ENCODE measurements around the gene ESPL1.
A peak's percentile ranks its signal among the peaks of the same experiment; 100 is the strongest.

Gene ESPL1

GRCh38 chr12:53253298-53253697 lies 14.8 kb upstream of the ESPL1 start:
- H3K27ac ChIP-seq: peak overlapping the region; percentile 93
- no peak for TF ChIP-seq ZFX (IDR thresholded peaks at IDR 0.05)
- TF ChIP-seq CTCF (conservative IDR thresholded peaks at IDR 0.05): no peak

DNA sequence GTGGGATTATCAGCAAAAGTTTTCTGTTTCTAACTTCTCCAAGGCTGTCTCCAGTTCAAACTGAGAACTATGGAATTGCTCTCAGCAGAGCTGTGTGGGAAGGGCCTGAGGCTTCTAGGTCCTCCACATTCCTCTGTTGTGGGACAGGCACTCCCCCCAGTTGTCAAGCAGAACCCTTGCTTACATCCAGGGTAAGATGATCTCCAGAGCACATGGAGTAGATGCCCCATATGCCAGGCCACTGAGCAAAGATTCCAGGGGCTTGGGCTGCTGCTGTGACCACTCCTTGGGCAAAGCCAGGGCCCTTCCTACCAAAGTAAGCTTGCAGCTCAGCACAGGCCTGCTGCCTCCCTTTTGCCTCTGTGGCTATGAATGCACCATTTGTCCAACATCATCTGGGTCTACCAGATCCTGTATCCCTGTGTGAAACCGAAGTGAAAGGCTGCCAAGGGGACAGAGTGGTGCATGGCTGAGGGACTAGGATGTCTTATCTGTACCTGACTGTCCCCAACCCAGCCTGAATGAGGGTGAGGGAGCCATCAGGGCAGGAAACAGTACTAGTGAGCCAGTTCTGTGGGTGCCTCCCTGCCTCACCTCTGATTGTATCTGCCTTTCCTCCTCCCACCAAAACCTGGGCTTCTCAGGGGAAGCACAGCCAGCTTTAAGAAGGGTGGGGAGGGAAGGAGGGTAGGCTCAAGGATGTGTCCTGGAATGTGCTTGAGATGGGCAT lies 13.1 kb upstream of the ESPL1 start:
- no peak overlapping the region for H3K27ac ChIP-seq
- TF ChIP-seq ZFX (IDR thresholded peaks at IDR 0.05) (no peak), CTCF (conservative IDR thresholded peaks at IDR 0.05) (no peak)

- TF ChIP-seq CTCF (conservative IDR thresholded peaks at IDR 0.05) (no peak), ZFX (IDR thresholded peaks at IDR 0.05) (no peak)
- H3K27ac ChIP-seq: no peak overlapping the region
Measured at GRCh38 chr12:53255996-53256395, 12.1 kb upstream of the ESPL1 start.

DNA sequence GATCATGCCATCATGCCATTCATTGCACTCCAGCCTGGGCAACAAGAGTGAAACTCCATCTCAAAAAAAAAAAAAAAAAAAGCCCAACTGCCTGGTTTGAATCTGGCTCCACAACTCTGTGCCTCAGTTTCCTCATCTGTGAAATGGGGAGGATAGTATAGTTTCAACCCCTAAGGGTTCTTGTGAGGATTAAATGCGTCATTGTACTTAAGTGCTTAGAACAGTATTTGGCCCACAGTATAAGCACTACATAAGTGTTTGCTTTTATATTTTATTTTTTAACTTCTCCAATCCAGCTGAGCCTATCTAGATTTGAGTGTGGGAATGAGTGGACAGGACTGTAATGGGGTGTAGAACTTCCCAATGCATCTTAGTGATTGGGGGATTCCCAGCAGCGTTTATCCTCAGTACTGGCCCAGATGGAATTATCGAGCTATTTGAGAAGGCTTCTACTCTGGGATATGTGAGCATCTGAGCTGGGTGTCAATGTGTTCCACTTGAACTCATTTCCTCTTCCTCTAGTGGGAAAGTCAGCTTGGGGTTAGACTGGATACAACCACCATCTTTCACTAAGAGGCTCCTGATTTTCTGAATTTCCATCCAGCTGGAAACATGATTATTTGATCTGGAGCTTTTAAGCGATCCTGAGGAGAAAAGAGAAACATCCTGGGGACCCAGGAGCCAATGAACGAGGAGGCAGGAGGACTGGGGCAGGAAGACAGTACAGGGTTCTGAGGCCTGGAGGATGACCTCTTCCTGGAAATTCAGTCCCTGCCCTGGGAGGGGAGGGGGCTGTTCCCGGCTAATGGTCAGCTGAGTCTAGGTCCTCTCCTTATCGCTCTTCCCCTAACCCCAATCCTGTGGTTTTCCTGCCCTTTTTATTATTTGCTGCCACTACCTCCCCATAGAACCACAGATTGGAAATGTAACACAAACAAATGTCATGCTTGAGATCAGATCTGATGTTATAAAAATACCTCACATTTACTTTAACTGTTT lies 9.3 kb upstream of the ESPL1 start:
- TF ChIP-seq ZFX (IDR thresholded peaks at IDR 0.05) (no peak), CTCF (conservative IDR thresholded peaks at IDR 0.05) (no peak)
- H3K27ac ChIP-seq: no peak overlapping the region

- H3K27ac ChIP-seq: no peak overlapping the region
- TF ChIP-seq ZFX (IDR thresholded peaks at IDR 0.05) (no peak), CTCF (conservative IDR thresholded peaks at IDR 0.05) (no peak)
Measured at GRCh38 chr12:53259891-53260290, 8.2 kb upstream of the ESPL1 start.

- no peak overlapping the region for H3K27ac ChIP-seq
- TF ChIP-seq ZFX (IDR thresholded peaks at IDR 0.05) (no peak), CTCF (conservative IDR thresholded peaks at IDR 0.05) (no peak)
Measured at GRCh38 chr12:53265783-53266182, 2.3 kb upstream of the ESPL1 start.
